Left ventricle myocardium inferior (tissue), 1 donor: Measurements from ENCODE around the gene MYOZ2. TPM values are rescaled to one million over a fixed set of nuclear protein-coding genes. Genes with fewer than 3 reads are reported as not detected.
A peak's percentile ranks its signal among the peaks of the same experiment; 100 is the strongest.

Experiments
- DNase-seq: peaks from one replicate; pipeline ENCODE4 v3.0.0-alpha.2; 2020
- H3K27ac ChIP-seq: fragments of 200-600 bp; replicated peaks from 2 replicates; pipeline ENCODE4 v1.8.0; 2021
- H3K27me3 ChIP-seq: fragments of 200-600 bp; 2 replicates; pipeline ENCODE4 v1.8.0; 2021; ENCODE audit warnings: low read depth
- H3K36me3 ChIP-seq: fragments of 200-600 bp; 2 replicates; pipeline ENCODE4 v1.8.0; 2021
- H3K4me1 ChIP-seq: fragments of 200-600 bp; 2 replicates; pipeline ENCODE4 v1.8.0; 2021
- H3K4me3 ChIP-seq: fragments of 200-600 bp; 2 replicates; pipeline ENCODE4 v1.8.0; 2021; ENCODE audit warnings: mild to moderate bottlenecking, moderate library complexity
- H3K9me3 ChIP-seq: fragments of 200-600 bp; replicated peaks from 2 replicates; pipeline ENCODE4 v1.8.0; 2021
- intact Hi-C: fragments of 100-400 bp; cut with micrococcal nuclease; formaldehyde crosslinking; loops from one replicate; pipeline ENCODE4 v1.11.0; 2022
- total RNA-seq: library from RNA; stranded (reverse); fragmentation: NEBNext Ultra II Directional; extraction: Animal tissue kit (Norgen Biotek cat#: 25700); gene quantifications from one replicate; pipeline ENCODE4 v1.2.1, GENCODE V29; 2021
- TF ChIP-seq, protein P1 (sequence below): fragments of 200-600 bp; IDR thresholded peaks from 2 replicates; pipeline ENCODE4 v1.8.0; 2021; ENCODE audit warnings: antibody characterized with exemption, mild to moderate bottlenecking, borderline replicate concordance
- donor health status: DM: no; HTN: yes; CAD: no; lungs with severe emphysema.

Gene MYOZ2
- total RNA-seq, 1 donor from 2014 or later, result 843 TPM

DNA sequence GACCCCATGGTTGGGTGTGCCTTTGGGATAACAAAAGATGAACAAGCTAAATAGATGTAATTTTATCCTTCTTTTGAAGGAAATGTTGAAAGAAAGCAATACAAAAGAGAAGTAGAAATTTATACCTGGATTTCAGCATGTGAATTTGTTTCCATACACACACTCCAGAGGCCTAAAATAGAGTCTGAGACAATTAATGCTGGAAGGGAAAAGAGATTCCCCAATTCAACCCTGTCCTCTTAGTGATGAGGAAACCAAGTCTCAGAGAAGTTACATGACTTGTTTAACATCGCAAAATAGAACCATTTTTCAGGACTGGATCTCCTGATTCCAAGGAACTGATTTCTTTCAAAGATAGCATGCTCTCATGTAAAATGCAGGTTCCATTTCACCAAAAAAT is 37.3 kb upstream of the MYOZ2 start:
- Histone ChIP-seq H3K36me3 (no peaks in the 10 kb centered on the region), H3K27ac (peak overlapping the region; percentile 38), H3K4me3 (no peak overlapping the region), H3K9me3 (no peaks in the 10 kb centered on the region), H3K27me3 (no peaks in the 10 kb centered on the region), H3K4me1 (peaks cover 49% of the 10 kb centered on the region)
- no peak for DNase-seq
- intact Hi-C loops, result loop anchor here (5.0 kb wide), 1 partner anchor 189 kb away; no protein-coding TSS in a partner anchor
- TF ChIP-seq, protein P1, sequence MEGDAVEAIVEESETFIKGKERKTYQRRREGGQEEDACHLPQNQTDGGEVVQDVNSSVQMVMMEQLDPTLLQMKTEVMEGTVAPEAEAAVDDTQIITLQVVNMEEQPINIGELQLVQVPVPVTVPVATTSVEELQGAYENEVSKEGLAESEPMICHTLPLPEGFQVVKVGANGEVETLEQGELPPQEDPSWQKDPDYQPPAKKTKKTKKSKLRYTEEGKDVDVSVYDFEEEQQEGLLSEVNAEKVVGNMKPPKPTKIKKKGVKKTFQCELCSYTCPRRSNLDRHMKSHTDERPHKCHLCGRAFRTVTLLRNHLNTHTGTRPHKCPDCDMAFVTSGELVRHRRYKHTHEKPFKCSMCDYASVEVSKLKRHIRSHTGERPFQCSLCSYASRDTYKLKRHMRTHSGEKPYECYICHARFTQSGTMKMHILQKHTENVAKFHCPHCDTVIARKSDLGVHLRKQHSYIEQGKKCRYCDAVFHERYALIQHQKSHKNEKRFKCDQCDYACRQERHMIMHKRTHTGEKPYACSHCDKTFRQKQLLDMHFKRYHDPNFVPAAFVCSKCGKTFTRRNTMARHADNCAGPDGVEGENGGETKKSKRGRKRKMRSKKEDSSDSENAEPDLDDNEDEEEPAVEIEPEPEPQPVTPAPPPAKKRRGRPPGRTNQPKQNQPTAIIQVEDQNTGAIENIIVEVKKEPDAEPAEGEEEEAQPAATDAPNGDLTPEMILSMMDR, result no peak

DNA sequence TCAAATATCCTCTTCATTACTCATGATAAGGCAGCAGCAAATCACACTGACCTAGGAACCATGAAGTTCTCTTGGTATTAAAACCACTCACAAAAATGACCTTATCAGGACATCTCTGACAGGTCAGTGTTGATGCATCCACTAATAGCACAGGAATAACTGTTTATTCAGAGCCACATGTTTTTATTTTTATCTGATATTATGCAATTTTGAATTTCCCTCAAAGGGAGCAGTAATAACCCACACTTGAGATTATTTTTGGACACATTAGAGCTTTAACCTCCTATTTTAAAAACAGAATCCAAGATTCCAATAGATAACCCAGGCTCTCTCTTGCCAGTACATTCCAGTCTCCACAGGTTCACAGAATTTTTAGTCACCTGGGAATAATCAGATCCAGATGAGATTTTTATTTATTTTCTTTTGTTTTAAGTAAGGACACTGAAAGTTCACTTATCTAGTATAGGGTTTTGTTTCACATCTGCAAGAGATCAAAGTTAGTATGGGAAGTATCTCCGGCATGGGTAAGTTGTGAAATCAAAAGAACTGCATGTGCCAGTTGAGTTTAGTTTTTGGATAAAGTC is 36.3 kb upstream of the MYOZ2 start:
- Histone ChIP-seq H3K36me3 (no peaks in the 10 kb centered on the region), H3K9me3 (no peaks in the 10 kb centered on the region), H3K4me3 (no peak overlapping the region), H3K4me1 (peaks cover 55% of the 10 kb centered on the region), H3K27me3 (no peaks in the 10 kb centered on the region), H3K27ac (peak overlapping the region; percentile 38)
- TF ChIP-seq, protein P1, result no peak
- DNase-seq, result no peak
- intact Hi-C loops, result loop anchor here (5.0 kb wide), 1 partner anchor 188 kb away; no protein-coding TSS in a partner anchor

DNA sequence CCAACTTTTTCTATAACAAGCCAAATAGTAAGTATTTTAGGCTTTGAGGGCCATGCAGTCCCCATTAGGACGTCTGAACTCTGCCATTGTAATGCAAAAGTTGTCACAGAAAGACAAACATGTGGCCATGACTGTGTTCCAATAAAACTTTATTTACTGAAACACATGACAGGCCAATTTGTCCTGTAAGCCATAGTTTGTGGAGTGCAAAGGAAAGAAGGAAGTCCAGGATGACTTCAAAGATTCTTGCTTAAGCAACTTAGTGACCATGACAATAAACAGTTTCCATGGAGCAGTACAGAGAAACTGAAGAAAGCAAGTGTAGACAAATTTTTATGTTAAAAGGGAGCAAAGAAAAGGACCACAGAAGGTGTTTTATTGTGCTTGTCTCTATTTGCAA is 35.0 kb upstream of the MYOZ2 start:
- H3K36me3 ChIP-seq, result no peaks in the 10 kb centered on the region
- peaks cover 67% of the 10 kb centered on the region for H3K4me1 ChIP-seq
- intact Hi-C loops, result no loop called here
- H3K4me3 ChIP-seq, result no peak overlapping the region
- no peak for DNase-seq
- no peaks in the 10 kb centered on the region for H3K9me3 ChIP-seq
- no peak overlapping the region for H3K27ac ChIP-seq
- H3K27me3 ChIP-seq, result no peaks in the 10 kb centered on the region
- TF ChIP-seq, protein P1, result no peak

DNA sequence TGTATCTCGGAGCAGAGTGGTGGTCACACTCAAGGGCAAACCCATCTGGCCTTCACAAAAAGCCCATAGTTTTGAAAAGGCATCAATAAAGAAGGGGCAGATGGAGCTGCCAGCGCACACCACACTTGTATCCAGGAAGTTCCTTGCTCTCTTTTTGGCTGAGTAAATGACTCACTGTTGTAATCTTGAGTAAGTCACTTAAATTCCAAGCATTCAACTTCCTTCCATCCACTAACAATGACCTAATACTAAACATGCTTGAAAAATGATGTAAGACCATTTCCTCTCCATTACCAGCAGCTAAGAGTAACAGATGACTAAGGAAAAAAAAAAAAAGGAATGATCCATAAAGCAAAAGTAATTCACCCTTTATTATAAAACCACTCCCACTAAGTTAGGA is 32.4 kb upstream of the MYOZ2 start:
- intact Hi-C loops, result no loop called here
- no peaks in the 10 kb centered on the region for H3K9me3 ChIP-seq
- DNase-seq, result peak; percentile 24

DNA sequence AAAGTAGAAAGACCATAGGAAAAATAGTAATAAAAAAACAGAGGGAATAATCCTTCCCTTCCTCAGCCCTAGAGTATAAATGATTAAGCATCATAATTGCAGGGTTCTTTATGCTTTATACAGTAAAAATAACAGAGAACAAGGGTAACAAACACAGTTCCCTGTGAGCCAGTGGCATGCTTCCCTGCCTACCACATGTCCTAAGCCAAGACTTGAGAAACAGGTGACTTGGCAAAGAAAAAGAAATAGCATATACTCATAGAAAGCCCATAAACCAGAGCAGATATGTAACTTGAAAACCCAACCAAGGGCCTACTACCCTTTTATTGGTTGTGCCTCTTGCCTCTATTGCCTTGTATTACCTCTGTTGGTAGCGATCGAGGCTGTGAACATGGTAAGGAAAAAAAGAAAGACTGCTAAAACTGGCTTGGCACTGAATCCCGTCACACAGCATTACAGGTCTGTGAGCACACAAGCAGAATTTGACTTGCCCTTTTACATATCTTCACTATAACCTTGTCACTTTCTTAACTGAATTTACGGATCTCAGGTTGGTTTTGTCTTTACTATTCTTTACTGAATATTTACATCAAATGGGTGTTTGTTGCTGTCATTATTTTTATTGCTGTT is 30.9 kb upstream of the MYOZ2 start:
- intact Hi-C loops, result no loop called here
- Histone ChIP-seq H3K27ac (peak overlapping the region; percentile 64), H3K9me3 (no peaks in the 10 kb centered on the region), H3K4me3 (no peak overlapping the region), H3K27me3 (no peaks in the 10 kb centered on the region), H3K4me1 (peaks cover 53% of the 10 kb centered on the region), H3K36me3 (no peaks in the 10 kb centered on the region)
- DNase-seq, result no peak
- TF ChIP-seq, protein P1, result no peak

More for the DNA sequence above, 32.4 kb upstream of the MYOZ2 start:
- Histone ChIP-seq H3K27me3 (no peaks in the 10 kb centered on the region), H3K4me3 (no peak overlapping the region), H3K27ac (peak overlapping the region; percentile 64), H3K36me3 (no peaks in the 10 kb centered on the region), H3K4me1 (peaks cover 68% of the 10 kb centered on the region)
- TF ChIP-seq, protein P1, result no peak
